Psoas muscle (tissue), 8 donors: ENCODE results near the gene TCERG1L. TPM values are rescaled to one million over a fixed set of nuclear protein-coding genes. Genes with fewer than 3 reads are reported as not detected.

Source experiments
- ATAC-seq, 4 donors: fragments of 200-7000 bp; cut with Tn5 transposase; one replicate each; pipeline ENCODE4 v1.9.1; 2020; ENCODE audit warnings: moderate library complexity in 3 of 4, mild to moderate bottlenecking in 2 of 4
- DNase-seq, 2 donors: peaks; one replicate each; pipeline ENCODE4 v3.0.0-alpha.2; 2020
- H3K27ac ChIP-seq: fragments of 200-600 bp; one replicate; pipeline ENCODE4 v1.8.0; 2022
- H3K27me3 ChIP-seq, 3 donors: fragments of 200-600 bp in 1 of 3; one replicate each; pipeline versions ENCODE4 v1.6.1 to v1.8.0; 2013 to 2022; ENCODE audit warnings: low read length in 2 of 3, mild to moderate bottlenecking in 2 of 3, moderate library complexity in 1 of 3; ENCODE audit not compliant: insufficient read depth in 3 of 3
- H3K36me3 ChIP-seq, 2 donors: fragments of 200-600 bp in 1 of 2; one replicate each; pipeline versions ENCODE4 v1.6.1 to v1.8.0; 2013 to 2022; ENCODE audit warnings: low read depth in 1 of 2, mild to moderate bottlenecking in 1 of 2, moderate library complexity in 1 of 2; ENCODE audit not compliant: insufficient read depth in 1 of 2
- H3K4me1 ChIP-seq: fragments of 200-600 bp; one replicate; pipeline ENCODE4 v1.8.0; 2022
- H3K4me3 ChIP-seq: fragments of 200-600 bp; one replicate; pipeline ENCODE4 v1.8.0; 2022; ENCODE audit warnings: mild to moderate bottlenecking
- H3K9me3 ChIP-seq: fragments of 200-600 bp; one replicate; pipeline ENCODE4 v1.8.0; 2022
- whole genome bisulfite sequencing, 3 donors: extraction: QIAGEN DNeasy Blood & Tissue Kit; methylation state at CpG; one replicate each; pipeline versions ENCODE4 v1.1.6 to v1.1.7; 2013; 5-methylcytosine and 5-hydroxymethylcytosine counted together
- intact Hi-C, 2 donors: fragments of 100-400 bp; cut with DNase I; formaldehyde crosslinking; loops; one replicate each; pipeline versions ENCODE4 v1.11.0 to v1.14.2; 2022
- polyA plus RNA-seq, 3 donors: library from polyadenylated mRNA; stranded (reverse); fragments of 200-250 nt; gene quantifications; one replicate each; pipeline ENCODE4 v1.2.3, GENCODE V29; 2013
- total RNA-seq, 4 donors: library from RNA; stranded (reverse); fragmentation: NEBNext Ultra II Directional in 2 of 4; extraction: Animal tissue kit (Norgen Biotek cat#: 25700) in 2 of 4; gene quantifications; one replicate each; pipeline versions ENCODE4 v1.2.1 to v1.2.4, GENCODE V29; 2021 to 2023
- TF ChIP-seq, protein P1 (sequence below): fragments of 200-600 bp; IDR thresholded peaks from one replicate; pipeline ENCODE4 v1.8.0; 2022; ENCODE audit warnings: antibody characterized with exemption
- donor health status: healthy with polysubstance abuse.
- donor health status: DM: no; HTN: no; CAD: no; lungs with moderate emphysema.
- donor health status: Bipolar disorder and iron deficiency.
- donor health status: healthy.
- donor health status: DM: yes; HTN: yes; CAD: no.
- donor health status: DM: no; HTN: no; CAD: no.
- donor health status: DM: no; HTN: no; CAD: no.
- donor health status: DM: yes; HTN: yes; CAD: no.

Gene TCERG1L
- total and polyA plus RNA-seq, 7 donors = 0.01 TPM; not detected in 6

DNA sequence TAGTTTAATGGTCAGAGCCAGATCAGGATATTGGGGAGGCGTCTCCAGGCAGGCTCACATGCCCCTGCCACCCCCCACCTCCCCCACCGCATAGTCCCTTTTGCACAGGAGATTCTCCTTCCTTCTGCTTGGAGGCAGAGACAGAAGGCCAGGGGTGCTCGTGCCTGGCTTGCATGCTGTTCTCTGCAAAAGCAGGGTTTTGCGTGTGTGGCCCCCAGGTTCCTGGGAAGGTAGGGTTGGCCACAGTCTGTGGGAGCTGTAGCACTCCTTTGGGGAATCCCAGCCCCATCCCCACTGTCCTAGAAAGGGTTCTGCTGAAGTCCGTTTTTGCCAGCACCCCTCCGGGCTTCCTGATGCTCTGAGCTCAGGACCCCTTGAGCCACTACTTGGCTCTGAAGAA is 1.9 kb upstream of the TCERG1L start:
- intact Hi-C loops = no loop called here
- Histone ChIP-seq H3K27me3 (peaks cover 6 to 76% (median 25%) of the 10 kb centered on the region in 3 donors), H3K9me3 (no peaks in the 10 kb centered on the region), H3K4me1 (no peaks in the 10 kb centered on the region), H3K36me3 (no peaks in the 10 kb centered on the region), H3K27ac (no peak overlapping the region), H3K4me3 (no peak overlapping the region)
- no peak for DNase-seq
- no peak for ATAC-seq
- 71 to 84% (median 74%) methylated on average over 6 of the region's 6 CpGs for WGBS, 3 donors
- TF ChIP-seq, protein P1, sequence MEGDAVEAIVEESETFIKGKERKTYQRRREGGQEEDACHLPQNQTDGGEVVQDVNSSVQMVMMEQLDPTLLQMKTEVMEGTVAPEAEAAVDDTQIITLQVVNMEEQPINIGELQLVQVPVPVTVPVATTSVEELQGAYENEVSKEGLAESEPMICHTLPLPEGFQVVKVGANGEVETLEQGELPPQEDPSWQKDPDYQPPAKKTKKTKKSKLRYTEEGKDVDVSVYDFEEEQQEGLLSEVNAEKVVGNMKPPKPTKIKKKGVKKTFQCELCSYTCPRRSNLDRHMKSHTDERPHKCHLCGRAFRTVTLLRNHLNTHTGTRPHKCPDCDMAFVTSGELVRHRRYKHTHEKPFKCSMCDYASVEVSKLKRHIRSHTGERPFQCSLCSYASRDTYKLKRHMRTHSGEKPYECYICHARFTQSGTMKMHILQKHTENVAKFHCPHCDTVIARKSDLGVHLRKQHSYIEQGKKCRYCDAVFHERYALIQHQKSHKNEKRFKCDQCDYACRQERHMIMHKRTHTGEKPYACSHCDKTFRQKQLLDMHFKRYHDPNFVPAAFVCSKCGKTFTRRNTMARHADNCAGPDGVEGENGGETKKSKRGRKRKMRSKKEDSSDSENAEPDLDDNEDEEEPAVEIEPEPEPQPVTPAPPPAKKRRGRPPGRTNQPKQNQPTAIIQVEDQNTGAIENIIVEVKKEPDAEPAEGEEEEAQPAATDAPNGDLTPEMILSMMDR = no peak

DNA sequence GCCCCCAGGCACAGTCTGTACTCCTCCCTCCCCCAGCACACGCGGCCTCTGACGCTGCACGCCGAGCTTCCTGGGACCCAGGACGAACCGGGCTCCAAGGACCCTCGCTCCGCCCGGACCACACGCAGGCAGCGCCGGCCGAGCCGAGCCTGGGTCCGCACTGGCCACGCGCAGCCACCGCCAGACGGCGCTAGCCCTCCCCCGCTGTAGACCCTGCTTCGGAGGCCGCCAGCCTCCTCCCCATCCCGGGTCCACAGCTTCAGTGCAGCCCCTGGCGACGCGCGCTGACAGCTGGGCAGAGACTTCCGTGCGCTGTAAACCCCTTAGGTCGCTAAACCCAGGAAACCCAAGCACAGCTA is 936 bp upstream of the TCERG1L start:
- Histone ChIP-seq H3K27ac (no peak overlapping the region), H3K27me3 (peaks cover 6 to 77% (median 25%) of the 10 kb centered on the region in 3 donors), H3K9me3 (no peaks in the 10 kb centered on the region), H3K4me3 (no peak overlapping the region), H3K36me3 (no peaks in the 10 kb centered on the region), H3K4me1 (no peaks in the 10 kb centered on the region)
- ATAC-seq (no peak), DNase-seq (no peak)
- intact Hi-C loops = no loop called here
- 1 to 2% (median 1%) methylated on average over 32 of the region's 32 CpGs for WGBS, 3 donors
- TF ChIP-seq, protein P1 = no peak

DNA sequence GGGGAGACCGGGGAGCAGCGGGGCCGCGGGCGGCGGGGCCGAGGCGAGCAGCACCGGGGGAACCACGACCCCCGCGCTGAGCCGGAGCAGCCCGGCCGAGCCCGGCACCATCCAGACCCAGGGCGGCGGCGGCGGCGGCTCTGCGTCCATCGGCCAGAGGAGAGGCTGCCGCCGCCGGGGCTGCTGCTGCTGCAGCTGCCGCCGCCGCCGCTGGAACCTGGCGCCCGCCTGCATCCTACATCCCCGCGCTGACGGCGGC is 190 bp downstream of the TCERG1L start:
- TF ChIP-seq, protein P1 = no peak
- ATAC-seq (no peak), DNase-seq (no peak)
- Histone ChIP-seq H3K4me1 (no peaks in the 10 kb centered on the region), H3K36me3 (no peaks in the 10 kb centered on the region), H3K4me3 (no peak overlapping the region), H3K9me3 (no peaks in the 10 kb centered on the region), H3K27ac (no peak overlapping the region), H3K27me3 (peaks cover 6 to 67% (median 24%) of the 10 kb centered on the region in 3 donors)
- 0 to 6% (median 1%) methylated on average over 9 to 36 of the region's 36 CpGs for WGBS, 3 donors
- intact Hi-C loops = no loop called here

DNA sequence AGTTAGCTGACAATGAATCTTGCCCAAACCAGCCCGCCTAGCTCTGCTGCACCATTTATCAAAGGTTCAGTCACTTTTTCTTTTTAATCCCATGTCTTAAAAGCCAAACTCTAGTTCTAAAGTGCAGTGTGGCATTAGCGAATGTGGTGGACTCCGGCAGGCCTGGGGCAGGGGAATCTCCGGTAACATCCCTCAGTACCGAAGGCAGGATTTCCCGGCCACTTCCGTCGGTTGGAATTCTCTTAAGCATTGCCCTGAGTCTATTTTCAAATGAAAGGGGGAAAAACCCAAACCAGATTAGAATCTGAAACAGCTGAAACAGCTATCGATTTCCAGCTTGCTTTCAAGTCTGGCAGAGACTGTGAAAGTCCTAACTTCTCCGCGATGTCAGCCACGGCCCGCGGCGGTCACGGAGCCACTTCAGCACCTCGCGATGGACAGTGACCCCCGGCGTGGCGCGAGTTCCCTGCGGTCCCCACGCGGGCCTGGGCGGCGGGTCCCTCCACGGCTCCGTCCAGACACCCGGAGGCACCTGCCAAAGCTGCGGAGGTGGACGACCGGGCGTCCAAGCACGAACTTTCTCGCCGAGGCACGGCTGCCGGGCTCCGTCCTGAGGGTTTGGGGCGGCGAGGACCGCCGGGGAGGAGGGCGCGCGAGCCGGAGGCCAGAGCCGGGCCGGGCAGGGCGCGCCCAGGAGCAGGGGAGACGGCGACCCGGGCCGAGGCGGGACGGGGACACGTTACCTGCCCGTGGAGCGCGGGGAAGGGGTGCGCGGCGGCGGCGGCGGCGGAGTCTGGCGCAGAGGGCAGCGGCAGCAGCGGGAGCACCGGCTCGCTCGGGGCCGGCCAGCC is 745 bp downstream of the TCERG1L start:
- Histone ChIP-seq H3K27me3 (peaks cover 6 to 66% (median 24%) of the 10 kb centered on the region in 3 donors), H3K4me3 (no peak overlapping the region)
- intact Hi-C loops = no loop called here

More for the DNA sequence above, 745 bp downstream of the TCERG1L start:
- H3K27ac ChIP-seq = no peak overlapping the region
- H3K9me3 ChIP-seq = no peaks in the 10 kb centered on the region
- H3K36me3 ChIP-seq = no peaks in the 10 kb centered on the region
- WGBS, 3 donors = 1 to 3% (median 2%) methylated on average over 48 to 76 of the region's 76 CpGs
- ATAC-seq = no peak
- no peaks in the 10 kb centered on the region for H3K4me1 ChIP-seq
- no peak for DNase-seq
- TF ChIP-seq, protein P1 = no peak
